ENCODE data around the gene FAM184B. TPM values are rescaled to one million over a fixed set of nuclear protein-coding genes. Genes with fewer than 3 reads are reported as not detected.
"Not testable (repeated sequence)": the region's sequence is repeated elsewhere in the genome, so short reads cannot be mapped to it uniquely, and the experiment has no call there.

Gene FAM184B
- total RNA-seq, 4 donors from 2014 or later: 0.07 to 0.13 TPM; not detected in 2

DNA sequence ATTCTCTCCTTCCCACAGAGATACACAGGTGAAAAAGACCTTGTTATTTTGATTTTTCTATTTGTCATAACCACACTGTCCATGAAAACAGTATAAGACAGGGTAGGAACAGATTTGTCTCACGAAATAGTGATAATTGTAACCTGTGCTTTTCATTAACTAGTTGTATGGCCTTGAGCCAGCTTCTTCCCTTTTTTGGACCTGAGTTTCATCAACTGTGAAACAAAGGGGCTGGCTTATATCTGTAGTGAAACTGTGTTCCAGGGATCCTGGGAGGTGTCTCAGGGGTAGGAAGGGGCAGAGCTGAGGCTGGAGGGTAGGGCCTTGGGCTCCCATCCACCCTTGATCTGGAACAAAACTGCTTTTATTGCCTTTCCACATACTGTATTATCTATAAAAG, 116.1 kb downstream of the FAM184B start:
- TF ChIP-seq POLR2A (IDR thresholded peaks at IDR 0.05): no peak
- TF ChIP-seq, protein P1, sequence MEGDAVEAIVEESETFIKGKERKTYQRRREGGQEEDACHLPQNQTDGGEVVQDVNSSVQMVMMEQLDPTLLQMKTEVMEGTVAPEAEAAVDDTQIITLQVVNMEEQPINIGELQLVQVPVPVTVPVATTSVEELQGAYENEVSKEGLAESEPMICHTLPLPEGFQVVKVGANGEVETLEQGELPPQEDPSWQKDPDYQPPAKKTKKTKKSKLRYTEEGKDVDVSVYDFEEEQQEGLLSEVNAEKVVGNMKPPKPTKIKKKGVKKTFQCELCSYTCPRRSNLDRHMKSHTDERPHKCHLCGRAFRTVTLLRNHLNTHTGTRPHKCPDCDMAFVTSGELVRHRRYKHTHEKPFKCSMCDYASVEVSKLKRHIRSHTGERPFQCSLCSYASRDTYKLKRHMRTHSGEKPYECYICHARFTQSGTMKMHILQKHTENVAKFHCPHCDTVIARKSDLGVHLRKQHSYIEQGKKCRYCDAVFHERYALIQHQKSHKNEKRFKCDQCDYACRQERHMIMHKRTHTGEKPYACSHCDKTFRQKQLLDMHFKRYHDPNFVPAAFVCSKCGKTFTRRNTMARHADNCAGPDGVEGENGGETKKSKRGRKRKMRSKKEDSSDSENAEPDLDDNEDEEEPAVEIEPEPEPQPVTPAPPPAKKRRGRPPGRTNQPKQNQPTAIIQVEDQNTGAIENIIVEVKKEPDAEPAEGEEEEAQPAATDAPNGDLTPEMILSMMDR (IDR thresholded peaks at IDR 0.05): no peak
- no peak for DNase-seq (ENCODE audit: low spot score in 2 of 2)
- no peak overlapping the region for H3K4me3 ChIP-seq (ENCODE audit: low read depth, poor library complexity, severe bottlenecking)
- intact Hi-C loops (cut with DNase I; ENCODE audit: low total_unique reads): loop anchor here (10.0 kb wide), 1 partner anchor 1051 kb away; no protein-coding TSS in a partner anchor
- 33 to 45% methylated on average over 1 of the region's 1 CpG for WGBS, 2 donors

DNA sequence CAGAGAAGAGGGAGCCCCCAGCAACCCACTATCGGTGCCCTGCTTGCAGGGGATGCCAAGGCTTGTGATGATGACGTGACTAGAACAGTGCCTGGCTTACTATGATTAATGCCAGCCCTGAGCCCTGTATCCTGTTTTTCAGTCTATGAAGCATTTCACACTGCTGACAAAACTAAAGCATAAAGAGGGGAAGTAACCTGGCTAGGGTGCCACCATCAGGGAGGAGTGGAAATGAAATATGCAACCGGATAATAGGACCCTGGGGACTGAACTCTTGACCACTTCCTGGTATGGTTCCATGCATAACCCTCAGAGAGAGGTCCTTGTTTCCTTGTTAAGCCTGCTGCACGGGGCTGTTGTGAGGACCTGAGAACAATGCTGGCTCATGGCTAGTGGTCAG, 116.7 kb downstream of the FAM184B start:
- no peak overlapping the region for H3K4me3 ChIP-seq (ENCODE audit: low read depth, poor library complexity, severe bottlenecking)
- 55 to 56% methylated on average over 4 of the region's 4 CpGs for WGBS, 2 donors
- DNase-seq (ENCODE audit: low spot score in 2 of 2): no peak
- intact Hi-C loops (cut with DNase I; ENCODE audit: low total_unique reads): loop anchor here (10.0 kb wide), 1 partner anchor 1050 kb away; no protein-coding TSS in a partner anchor
- TF ChIP-seq, protein P1 (IDR thresholded peaks at IDR 0.05): no peak
- TF ChIP-seq POLR2A (IDR thresholded peaks at IDR 0.05): no peak

DNA sequence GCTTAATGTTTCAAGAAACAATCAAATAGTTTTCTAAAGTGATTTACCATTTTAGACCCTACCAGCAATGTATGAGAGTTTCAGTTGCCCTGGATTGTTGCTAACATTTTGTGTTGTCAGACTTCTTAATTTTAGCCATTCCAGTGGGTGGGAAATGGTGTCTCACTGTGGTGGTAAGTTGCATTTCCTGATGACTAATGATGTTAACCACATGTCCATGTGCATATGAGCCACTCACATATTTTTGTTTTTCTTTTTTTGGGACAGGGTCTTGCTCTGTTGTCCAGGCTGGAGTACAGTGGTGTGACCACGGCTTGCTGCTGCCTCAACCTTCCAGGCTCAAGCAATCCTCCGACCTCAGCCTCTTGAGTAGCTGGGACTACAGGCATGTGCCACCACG, 118.7 kb downstream of the FAM184B start:
- WGBS, 2 donors: 93 to 96% methylated on average over 3 of the region's 3 CpGs
- intact Hi-C loops (cut with DNase I; ENCODE audit: low total_unique reads): loop anchor here (10.0 kb wide), 1 partner anchor 1048 kb away; no protein-coding TSS in a partner anchor
- TF ChIP-seq POLR2A (IDR thresholded peaks at IDR 0.05): no peak
- TF ChIP-seq, protein P1 (IDR thresholded peaks at IDR 0.05): no peak
- no peak overlapping the region for H3K4me3 ChIP-seq (ENCODE audit: low read depth, poor library complexity, severe bottlenecking)
- DNase-seq (ENCODE audit: low spot score in 2 of 2): no peak

DNA sequence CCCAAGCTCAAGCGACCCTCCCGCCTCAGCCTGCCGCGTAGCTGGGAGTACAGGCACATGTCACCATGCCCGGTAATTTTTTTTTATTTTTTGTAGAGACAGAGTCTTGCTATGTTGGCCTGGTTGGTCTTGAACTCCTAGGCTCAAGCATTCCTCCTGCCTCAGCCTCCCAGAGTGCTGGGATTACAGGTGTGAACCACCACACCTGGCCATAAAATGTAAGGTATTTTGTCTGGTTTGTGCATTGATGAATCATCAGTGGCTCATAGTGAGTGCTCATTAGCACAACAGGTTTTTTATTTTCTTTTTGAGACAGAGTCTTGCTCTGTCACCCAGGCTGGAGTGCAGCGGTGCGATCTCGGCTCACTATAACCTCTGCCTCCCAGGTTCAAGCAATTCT, 122.2 kb downstream of the FAM184B start:
- WGBS, 2 donors: 96% methylated on average over 8 of the region's 8 CpGs
- H3K4me3 ChIP-seq (ENCODE audit: low read depth, poor library complexity, severe bottlenecking); DNase-seq (ENCODE audit: low spot score in 2 of 2); intact Hi-C loops (cut with DNase I; ENCODE audit: low total_unique reads): not testable (repeated sequence)

DNA sequence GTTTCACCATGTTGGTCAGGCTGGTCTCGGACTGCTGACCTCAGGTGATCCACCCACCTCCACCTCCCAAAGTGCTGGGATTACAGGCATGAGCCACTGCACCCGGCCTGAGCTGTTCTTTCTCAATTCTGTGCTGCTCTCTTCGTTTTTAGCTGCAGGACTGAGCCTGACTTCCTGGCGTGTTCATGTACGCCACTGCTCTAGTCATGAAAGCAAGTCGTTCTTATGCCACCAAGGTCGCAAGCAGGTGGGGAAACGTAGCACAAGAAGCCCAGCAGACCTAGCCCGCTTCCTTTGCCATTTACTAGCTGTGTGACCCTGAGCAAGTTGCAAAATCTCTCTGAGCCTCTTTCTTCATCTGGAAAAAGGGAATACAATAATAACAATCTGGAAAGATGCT, 123.6 kb downstream of the FAM184B start:
- intact Hi-C loops (cut with DNase I; ENCODE audit: low total_unique reads): no loop called here
- H3K4me3 ChIP-seq (ENCODE audit: low read depth, poor library complexity, severe bottlenecking): no peak overlapping the region
- no peak for DNase-seq (ENCODE audit: low spot score in 2 of 2)
- TF ChIP-seq, protein P1 (IDR thresholded peaks at IDR 0.05): no peak
- no peak for TF ChIP-seq POLR2A (IDR thresholded peaks at IDR 0.05)
- WGBS, 2 donors: 79 to 87% methylated on average over 9 of the region's 9 CpGs

DNA sequence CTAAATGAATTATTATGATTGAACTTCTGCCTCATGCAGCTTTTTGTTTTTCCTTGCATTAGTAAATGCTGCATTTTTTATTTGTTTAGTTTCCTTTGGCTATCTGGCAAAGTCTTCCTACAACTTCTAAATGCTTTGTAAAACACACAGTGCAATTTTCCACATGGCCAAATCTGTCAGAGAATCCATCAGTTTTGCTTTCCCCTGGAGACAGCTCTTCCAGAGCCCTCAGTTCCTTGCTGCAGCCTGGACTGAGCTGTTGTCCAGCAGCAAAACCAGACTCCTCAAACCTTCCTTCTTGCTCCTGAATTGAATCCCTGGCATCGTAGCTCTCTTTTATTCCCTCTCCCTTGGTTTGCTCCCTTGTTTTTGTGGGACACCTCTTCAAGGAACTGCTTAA, 124.3 kb downstream of the FAM184B start:
- WGBS, 2 donors: 80 to 95% methylated on average over 1 of the region's 1 CpG
- intact Hi-C loops (cut with DNase I; ENCODE audit: low total_unique reads): no loop called here
- DNase-seq (ENCODE audit: low spot score in 2 of 2): no peak
- no peak for TF ChIP-seq POLR2A (IDR thresholded peaks at IDR 0.05)
- TF ChIP-seq, protein P1 (IDR thresholded peaks at IDR 0.05): no peak
- no peak overlapping the region for H3K4me3 ChIP-seq (ENCODE audit: low read depth, poor library complexity, severe bottlenecking)

Data from lower leg skin (tissue), 4 donors.